Stimulated activated CD8-positive, alpha-beta memory T cell treated with anti-CD3 and anti-CD28 coated beads, Interleukin-7, amount 100 ng/mL, for 1 hour (primary cell): Measurements from ENCODE around the gene KIF16B.
"Not testable (repeated sequence)": the region's sequence is repeated elsewhere in the genome, so short reads cannot be mapped to it uniquely, and the experiment has no call there.

Experiments used
- DNase-seq, 2 donors: peaks; one replicate each; pipeline ENCODE4 v3.0.0-alpha.2; 2020; ENCODE audit warnings: low read depth in 2 of 2

KIF16B gene

DNA sequence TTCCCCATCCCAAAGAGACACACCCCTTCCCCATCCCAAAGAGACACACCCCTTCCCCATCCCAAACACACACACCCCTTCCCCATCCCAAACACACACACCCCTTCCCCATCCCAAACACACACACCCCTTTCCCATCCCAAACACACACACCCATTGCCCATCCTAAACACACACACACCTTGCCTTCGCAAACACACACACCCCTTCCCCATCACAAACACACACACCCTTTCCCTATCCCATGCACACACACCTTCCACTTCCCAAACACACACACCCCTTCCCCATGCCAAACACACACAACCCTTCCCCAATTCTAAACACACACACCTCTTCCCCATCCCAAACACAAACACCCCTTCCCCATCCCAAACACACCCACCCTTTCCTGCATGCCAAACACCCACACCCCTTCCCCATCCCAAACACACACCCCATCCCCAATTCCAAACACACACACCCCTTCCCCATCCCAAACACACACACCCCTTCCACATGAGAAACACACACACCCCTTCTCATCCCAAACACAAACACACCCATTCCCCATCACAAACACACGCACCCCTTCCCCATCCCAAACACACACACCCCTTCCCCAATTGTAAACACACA lies 315.3 kb downstream of the KIF16B start:
- no peak for DNase-seq

DNA sequence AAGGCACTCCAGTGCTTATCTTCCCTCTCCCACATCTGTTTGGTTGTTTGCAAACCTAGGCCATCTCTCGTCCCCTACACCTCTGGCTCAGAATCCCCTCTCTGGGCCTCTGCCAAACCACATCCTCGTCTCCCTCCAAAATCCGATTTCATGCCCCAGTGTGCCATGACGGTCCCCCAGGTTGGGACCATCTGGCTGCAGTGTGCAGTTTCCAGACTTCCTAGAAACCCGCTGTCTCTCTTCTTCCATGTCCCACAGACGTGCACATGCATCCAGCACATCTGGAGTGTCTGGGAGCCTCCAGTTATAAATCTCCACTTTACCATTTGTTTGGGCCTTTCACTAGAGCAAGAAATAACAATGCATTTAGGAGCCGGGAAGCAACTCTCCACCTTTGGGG lies 316.2 kb downstream of the KIF16B start:
- no peak for DNase-seq

DNA sequence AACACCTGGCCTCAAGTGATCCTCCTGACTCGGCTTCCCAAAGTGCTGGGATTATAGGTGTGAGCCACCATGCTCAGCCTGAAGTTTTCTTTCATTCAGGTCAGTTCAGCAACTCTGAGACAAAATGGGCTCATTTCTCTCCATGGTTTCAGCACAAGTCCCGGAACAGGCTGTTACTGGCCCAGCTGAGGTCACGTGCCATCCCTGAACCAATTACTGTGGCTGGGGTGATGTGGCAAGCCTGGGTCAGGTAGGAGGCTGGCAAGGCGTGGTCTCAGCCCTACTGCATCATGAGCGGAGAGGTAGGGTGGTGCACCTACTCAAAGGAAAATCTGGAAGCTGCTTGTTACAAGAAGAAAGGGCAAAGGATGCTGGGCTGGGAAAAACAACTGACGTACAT lies 326.4 kb downstream of the KIF16B start:
- no peak for DNase-seq

DNA sequence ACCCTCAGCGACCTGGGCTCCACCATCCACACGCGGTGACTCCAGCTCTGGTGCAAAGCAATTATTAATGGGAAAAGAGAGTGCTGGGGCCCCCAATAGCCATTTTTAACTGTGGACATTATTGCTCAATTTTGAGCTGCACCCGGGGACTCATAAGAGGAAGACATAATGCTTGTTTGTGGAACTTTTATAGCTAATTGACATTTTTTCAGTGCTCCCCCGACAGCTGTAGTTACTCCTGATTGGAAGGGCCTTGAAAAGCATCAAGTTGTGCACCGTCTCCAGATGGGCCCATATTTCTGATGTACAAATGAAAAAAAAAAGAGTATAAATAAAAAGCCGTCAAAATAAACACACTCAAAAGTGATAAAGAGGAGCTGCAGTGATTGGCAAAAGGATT lies 327.0 kb downstream of the KIF16B start:
- DNase-seq, result no peak

DNA sequence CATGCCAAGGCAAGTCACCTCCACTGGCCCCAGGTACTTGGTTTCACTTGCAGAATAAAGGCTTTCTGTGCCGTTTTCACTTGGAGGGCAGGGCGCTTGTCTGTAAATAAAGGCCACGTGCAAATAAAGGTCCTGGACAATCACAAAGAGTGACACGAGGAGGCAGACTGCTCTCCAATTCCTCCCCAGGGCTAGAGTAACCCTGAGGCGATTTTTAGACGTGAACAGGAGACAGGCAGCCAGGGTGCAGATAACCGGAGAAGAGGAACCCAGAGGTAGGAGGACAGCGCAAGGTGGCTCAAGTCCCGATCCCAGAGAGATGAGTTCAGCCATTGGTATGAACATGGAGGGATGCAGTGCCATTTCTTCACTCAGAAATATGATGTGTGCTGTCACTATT lies 327.4 kb downstream of the KIF16B start:
- DNase-seq, result no peak

DNA sequence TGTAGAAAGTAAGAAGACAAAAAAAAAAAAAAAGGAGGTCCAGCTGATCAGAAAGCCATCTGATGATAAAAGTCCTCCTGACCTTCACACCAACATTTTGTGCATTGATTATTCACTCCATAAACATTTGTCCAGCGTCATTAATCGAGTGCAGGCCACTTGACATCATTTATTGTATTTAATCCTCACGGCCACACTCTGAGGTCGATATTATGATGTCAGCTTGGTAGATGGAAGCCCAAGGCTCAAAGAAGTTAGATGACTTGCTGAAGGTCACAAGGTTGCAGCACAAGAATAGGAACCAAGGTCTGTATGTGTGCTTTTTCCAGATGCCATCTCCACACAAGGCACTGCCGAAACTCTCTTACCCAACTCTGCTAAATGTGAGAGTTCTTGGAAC lies 328.4 kb downstream of the KIF16B start:
- no peak for DNase-seq

DNA sequence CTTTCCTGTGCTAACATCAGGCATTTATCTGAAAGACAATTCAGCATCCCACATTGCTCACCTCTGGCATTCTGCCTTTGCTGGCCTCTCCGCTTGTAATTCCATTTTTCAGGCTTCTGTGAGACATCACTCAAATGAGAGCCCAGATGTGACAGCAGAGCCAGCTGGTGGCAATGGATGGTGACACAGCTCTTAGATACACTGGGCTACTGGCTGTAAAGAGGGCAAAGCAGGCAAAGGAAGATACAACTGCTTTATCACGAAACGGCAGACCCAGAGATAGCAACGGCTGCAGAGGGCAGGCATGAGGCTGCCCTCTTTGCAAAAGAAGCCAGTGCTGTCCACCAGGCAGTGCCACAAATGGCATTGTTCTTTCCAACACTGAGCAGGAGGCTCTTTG lies 329.8 kb downstream of the KIF16B start:
- DNase-seq, result no peak

DNA sequence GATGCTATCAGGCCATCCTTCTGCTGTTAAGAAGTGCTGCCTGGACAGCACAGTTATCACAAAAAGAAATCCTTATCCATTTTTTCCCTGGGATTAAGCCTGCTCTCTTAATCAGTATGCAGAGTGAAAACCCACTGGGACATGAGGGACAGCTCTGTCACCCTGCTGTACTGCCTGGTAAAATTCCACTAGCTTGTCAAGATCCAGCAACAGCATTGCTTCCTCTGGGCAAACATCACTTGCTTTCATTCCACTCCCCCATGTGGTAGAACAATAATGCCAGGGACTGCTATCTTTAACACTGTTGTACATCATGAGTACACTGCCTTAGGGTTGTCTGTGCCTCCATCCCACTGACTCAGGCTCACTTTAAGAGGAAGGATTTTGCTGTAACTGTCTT lies 331.3 kb downstream of the KIF16B start:
- DNase-seq, result no peak

DNA sequence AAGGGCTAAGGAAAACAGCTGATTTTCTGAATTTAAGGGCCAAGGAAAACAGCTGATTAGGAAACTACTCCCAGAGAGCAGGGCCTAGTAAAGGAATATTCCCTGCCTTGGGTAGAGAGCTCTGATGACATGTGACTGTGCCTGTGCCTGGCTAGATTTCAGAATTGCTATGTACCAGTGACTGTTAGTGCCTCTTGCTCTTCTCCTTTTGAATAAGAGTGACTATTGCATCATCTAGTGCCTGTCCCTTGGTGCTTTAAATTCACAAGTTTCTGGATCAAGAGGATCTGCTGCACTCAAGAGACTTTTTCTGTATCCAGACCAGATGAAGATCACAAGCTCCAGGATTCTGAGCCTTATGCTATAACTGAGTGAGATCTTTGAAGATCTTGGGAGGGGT lies 332.9 kb downstream of the KIF16B start:
- DNase-seq, result no peak

DNA sequence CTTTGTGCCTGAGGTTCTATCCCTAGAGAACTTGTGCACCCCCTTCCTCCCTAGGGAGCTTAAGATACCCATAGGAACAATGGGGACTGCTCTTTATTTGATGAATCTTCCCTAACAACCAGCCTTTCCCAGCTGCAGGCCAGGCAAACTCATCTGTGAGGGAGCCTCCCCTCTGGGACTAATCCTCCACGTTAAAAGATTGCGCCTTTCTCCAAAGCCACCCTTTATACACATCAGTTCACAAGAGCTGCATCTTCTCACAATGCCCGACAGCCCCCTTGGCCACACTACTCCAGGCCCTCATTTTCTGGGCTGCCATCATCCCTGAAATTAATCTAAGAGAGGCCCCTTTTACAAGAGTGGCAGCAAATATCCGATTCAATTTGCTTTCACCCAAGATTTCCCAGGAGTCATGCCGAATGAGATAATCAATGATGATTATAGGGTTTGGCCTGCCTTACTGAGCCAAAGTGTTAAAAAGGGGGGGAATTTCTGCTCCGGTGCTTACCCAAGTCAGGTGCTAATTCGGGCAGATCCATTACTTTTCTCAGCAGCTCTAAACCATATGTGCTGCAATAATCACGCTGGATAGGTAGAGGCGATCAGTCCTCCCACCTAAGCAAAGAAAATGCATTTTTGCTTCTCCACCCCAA lies 336.5 kb downstream of the KIF16B start:
- no peak for DNase-seq

DNA sequence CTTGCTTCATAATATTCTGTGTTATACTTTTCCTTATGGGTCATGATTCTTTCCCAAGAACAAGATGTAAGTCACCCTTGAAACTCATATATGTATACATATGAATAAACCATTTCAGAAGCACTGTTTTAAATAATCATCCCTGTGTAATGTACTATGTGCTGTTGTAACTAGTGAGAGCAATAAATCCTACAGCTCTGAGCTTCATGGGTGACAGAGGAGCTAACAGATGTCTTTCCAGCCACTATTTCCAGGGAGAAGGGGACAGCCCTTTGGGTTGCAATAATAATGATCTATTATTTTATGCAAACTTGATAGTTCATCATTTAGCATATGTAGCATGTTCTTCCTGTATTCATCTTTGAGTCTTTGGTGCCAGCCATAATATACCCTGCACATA lies 342.8 kb downstream of the KIF16B start:
- DNase-seq, result no peak

DNA sequence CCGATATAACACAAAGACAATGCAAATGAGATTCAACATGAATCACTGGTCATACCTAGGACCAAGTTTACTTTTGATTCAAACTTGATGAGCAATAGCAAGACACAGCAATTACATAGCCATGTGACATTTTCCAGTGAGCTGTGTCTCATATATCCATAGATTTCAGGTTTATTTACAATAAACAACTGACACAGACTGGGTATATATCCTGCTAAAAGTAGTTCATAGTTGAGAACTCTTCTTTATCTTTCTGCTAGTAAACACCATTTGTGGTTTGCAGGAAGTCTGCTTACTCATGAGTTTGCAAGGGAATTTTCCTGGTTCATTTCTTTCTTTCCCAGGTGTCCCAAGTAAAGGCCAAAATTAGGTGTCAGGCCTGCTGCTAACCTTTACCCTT lies 343.4 kb downstream of the KIF16B start:
- DNase-seq, result no peak

DNA sequence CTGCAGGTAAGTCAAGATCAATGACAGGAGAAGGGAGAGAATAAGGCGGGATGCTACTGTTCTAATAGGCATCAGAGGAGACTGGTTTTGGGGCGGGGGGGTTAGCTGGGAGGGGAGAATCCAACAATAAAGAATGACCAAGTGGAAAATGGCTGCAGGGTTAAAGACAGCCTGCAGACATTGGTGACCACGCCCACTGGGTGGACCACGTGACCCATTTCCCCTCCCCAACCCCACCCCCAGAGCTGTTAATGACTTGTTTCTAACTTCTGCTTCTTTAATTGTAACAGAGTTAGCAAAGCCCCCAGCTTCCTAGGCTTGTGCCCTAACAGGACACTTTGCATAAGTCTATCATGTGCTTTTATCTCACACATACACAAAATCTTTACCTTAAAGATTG lies 344.5 kb downstream of the KIF16B start:
- DNase-seq, result no peak

DNA sequence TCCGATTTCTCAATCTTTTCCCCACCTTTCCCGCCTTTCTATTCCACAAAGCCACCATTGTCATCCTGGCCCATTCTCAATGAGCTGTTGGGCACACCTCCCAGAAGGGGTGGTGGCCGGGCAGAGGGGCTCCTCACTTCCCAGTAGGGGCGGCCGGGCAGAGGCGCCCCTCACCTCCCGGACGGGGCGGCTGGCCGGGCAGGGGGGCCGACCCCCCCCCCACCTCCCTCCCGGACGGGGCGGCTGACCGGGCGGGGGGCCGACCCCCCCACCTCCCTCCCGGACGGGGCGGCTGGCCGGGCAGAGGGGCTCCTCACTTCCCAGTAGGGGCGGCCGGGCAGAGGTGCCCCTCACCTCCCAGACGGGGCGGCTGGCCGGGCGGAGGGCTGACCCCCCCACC lies 346.3 kb downstream of the KIF16B start:
- DNase-seq, result not testable (repeated sequence)

DNA sequence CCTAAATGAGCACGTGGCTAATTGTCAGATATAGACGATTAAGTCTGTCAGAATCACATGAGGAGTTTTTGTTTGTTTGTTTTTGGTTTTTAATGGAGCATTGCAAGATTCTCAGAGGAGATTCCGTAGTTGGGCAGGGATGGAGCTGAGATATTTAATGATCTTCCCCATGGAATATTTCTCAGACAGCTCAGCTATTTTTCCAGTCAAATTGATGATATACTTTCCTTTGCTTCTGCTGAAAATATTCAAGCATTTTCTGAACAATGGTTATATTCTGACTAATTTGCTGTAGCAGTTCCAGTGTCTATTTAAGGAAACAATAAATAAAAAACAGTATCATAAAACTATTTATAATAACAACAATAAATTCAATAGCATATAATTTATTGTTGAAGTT lies 348.4 kb downstream of the KIF16B start:
- DNase-seq, result no peak

DNA sequence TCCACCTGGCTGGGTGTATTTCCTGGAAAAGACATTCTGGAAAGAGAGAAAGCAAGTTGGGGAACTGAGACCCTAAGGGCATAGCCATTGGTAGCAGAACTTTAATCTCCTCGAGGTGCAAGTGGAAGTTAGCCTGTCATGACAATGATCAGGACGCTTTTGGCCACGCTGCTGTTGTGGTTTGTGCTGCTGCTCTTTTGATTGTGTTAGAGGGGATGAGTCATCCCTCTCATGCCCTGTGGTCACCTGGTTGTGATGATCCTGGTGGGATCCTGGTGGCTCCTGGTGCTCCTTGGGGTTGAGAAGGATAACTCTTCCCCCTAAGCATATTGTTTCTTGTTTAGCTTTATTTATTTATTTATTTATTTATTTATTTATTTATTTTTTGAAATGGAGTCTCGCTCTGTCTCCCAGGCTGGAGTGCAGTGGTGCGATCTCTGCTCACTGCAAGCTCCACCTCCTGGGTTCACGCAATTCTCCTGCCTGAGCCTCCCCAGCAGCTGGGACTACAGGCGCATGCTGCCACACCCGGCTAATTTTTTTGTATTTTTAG lies 350.3 kb downstream of the KIF16B start:
- DNase-seq, result no peak
